B cell (primary cell): ENCODE results near the gene MRPS9.

Source experiments
- CTCF ChIP-seq: fragments of 200-600 bp; IDR thresholded peaks from one replicate; pipeline ENCODE4 v1.8.0; 2022; ENCODE audit warnings: antibody characterized with exemption, mild to moderate bottlenecking
- EZH2 ChIP-seq: IDR thresholded peaks from 2 replicates; pipeline ENCODE4 v1.6.1; 2012; ENCODE audit warnings: borderline replicate concordance, low read depth, mild to moderate bottlenecking, moderate library complexity, low read length; ENCODE audit not compliant: insufficient read depth, poor library complexity, severe bottlenecking

- TF ChIP-seq CTCF (no peak), EZH2 (no peak)
These were observed 47.7 kb downstream of the MRPS9 start for GRCh38 chr2:105085525-105085924.
